ENCODE results near the gene MMS22L. TPM values are rescaled to one million over a fixed set of nuclear protein-coding genes. Genes with fewer than 3 reads are reported as not detected.

MMS22L gene
- total RNA-seq, 1 experiment from 2014 or later: 52.8 TPM

DNA sequence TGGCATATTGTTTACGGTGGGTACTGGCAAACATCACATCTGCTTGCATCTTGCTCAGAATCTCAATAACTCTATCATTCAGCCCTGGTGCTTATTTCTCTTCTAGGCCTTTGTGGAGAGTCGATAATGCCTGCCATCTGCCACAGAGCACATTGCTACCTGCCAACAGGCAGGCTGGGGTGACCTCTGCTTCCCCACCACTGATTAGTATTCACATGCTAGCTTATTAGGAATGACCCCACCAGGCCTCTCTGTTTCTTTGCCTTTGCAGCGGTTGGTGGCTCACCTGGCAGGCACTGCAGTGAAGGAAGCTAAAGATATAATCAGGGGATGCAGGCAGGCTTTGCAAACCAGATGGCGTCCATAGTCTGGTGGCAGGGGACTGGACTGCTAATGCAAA lies 154.5 kb downstream of the MMS22L start:
- Histone ChIP-seq H2BK20ac (ENCODE audit: low read depth, low read length, poor library complexity, severe bottlenecking) (no peak overlapping the region), H3K56ac (ENCODE audit: insufficient read length, low read depth, low read length) (no peak overlapping the region), H3K4me1 (ENCODE audit: insufficient read depth, low read length) (no peaks in the 10 kb centered on the region), H4K8ac (replicated peaks; ENCODE audit: insufficient read length, low read depth, low read length) (no peak overlapping the region), H3K9me3 (ENCODE audit: control insufficient read depth, low read depth, low read length) (no peaks in the 10 kb centered on the region), H2BK5ac (ENCODE audit: insufficient read length, low read length) (no peak overlapping the region), H3K79me1 (ENCODE audit: insufficient read depth, low read depth, low read length, poor library complexity, severe bottlenecking) (no peaks in the 10 kb centered on the region), H3K14ac (ENCODE audit: insufficient read depth, low read length) (no peak overlapping the region), H3K4ac (ENCODE audit: low read depth, low read length) (no peak overlapping the region), H3K23me2 (ENCODE audit: insufficient read length, low read depth, low read length, poor library complexity, severe bottlenecking) (no peaks in the 10 kb centered on the region), H3K23ac (ENCODE audit: insufficient read length, low read depth, low read length) (no peak overlapping the region), H3T11ph (ENCODE audit: low read length) (no peak overlapping the region), H4K5ac (ENCODE audit: insufficient read length, low read depth, low read length) (no peak overlapping the region), H3K9ac (ENCODE audit: extremely low read depth, insufficient read length, low read length) (no peak overlapping the region), H2AK5ac (ENCODE audit: insufficient read length, low read length) (no peak overlapping the region), H2BK120ac (ENCODE audit: low read depth, low read length, poor library complexity, severe bottlenecking) (no peak overlapping the region), H3K27me3 (ENCODE audit: insufficient read depth, low read length) (no peaks in the 10 kb centered on the region), H3K27ac (ENCODE audit: insufficient read length, low read depth, low read length) (no peak overlapping the region), H4K20me1 (ENCODE audit: control insufficient read depth, insufficient read depth, insufficient read length) (no peaks in the 10 kb centered on the region), H3K79me2 (ENCODE audit: insufficient read depth, low read length) (no peaks in the 10 kb centered on the region), H2BK12ac (ENCODE audit: insufficient read length, low read depth, low read length) (no peak overlapping the region), H4K91ac (ENCODE audit: insufficient read length, low read depth, low read length) (no peak overlapping the region), H2BK15ac (ENCODE audit: low read depth, low read length) (no peak overlapping the region), H3K18ac (ENCODE audit: insufficient read length, low read depth, low read length) (no peak overlapping the region), H2AFZ (ENCODE audit: low read length) (no peak overlapping the region), H3K4me2 (ENCODE audit: insufficient read depth, insufficient read length, low read length) (no peak overlapping the region)
- Mint-ChIP-seq H3K27me3 (ENCODE audit: low read depth) (no peaks in the 10 kb centered on the region), H3K36me3 (ENCODE audit: insufficient read depth in 1 of 3, low read depth in 3 of 3) (no peaks in the 10 kb centered on the region), H3K9me3 (no peaks in the 10 kb centered on the region), H3K27ac (no peak overlapping the region), H3K4me1 (no peaks in the 10 kb centered on the region), H3K4me3 (no peak overlapping the region)
- WGBS (ENCODE audit: extremely low coverage, insufficient read length, low lambda C conversion rate): no CpG with 5 or more reads among the region's 4 CpGs
- DNase-seq: no peak
- TF ChIP-seq CTCF (conservative IDR thresholded peaks at IDR 0.05): no peak

Data from H9 (cell line).